IPS-11a (cell line): ENCODE data around the gene ZNF571.

ENCODE experiments used
- H3K4me3 ChIP-seq: one replicate; pipeline ENCODE4 v1.5.1; 2013; ENCODE audit warnings: low read depth, low read length, control low read depth

The ZNF571 gene

GRCh38 chr19:37594304-37594981 is at the start of gene ZNF571, which contains the start of gene ZNF540:
Gene ZNF571 (minus strand): TSS chr19:37594792. CDS start chr19:37586676, 8,116 bp downstream.
Gene ZNF540 (plus strand): TSS chr19:37594876. CDS start chr19:37598448, 3,572 bp downstream.
- H3K4me3 ChIP-seq = peak within 1 kb of the TSS; percentile 82

- H3K4me3 ChIP-seq = no peak overlapping the region
Measured at GRCh38 chr19:37635076-37636056, 40.8 kb upstream of the ZNF571 start.

- H3K4me3 ChIP-seq = peak overlapping the region; percentile 82
Measured at GRCh38 chr19:37594982-37595382, 390 bp upstream of the ZNF571 start.

- H3K4me3 ChIP-seq = peak overlapping the region; percentile 82
Measured at GRCh38 chr19:37593996-37594303, 642 bp downstream of the ZNF571 start.

- H3K4me3 ChIP-seq = no peak overlapping the region
Measured at GRCh38 chr19:37583340-37583739, 11.3 kb downstream of the ZNF571 start.

- no peak overlapping the region for H3K4me3 ChIP-seq
Measured at GRCh38 chr19:37572203-37572602, 22.4 kb downstream of the ZNF571 start.

GRCh38 chr19:37565370-37565669 is 29.3 kb downstream of the ZNF571 start:
- H3K4me3 ChIP-seq = no peak overlapping the region

- no peak overlapping the region for H3K4me3 ChIP-seq
Measured at GRCh38 chr19:37564624-37565369, 29.8 kb downstream of the ZNF571 start.

- no peak overlapping the region for H3K4me3 ChIP-seq
Measured at GRCh38 chr19:37563518-37563917, 31.1 kb downstream of the ZNF571 start.

- peak overlapping the region; percentile 40 for H3K4me3 ChIP-seq
Measured at GRCh38 chr19:37551129-37551993, 43.2 kb downstream of the ZNF571 start.

- H3K4me3 ChIP-seq = no peak overlapping the region
Measured at GRCh38 chr19:37537391-37537947, 57.1 kb downstream of the ZNF571 start.

- H3K4me3 ChIP-seq = no peak overlapping the region
Measured at GRCh38 chr19:37519890-37520289, 74.7 kb downstream of the ZNF571 start.
